ENCODE results near the gene THBS2.

Gene THBS2

GRCh38 chr6:169247991-169248390 is 5.7 kb downstream of the THBS2 start:
- DNase-seq, result no peak

- DNase-seq, result no peak
Measured at GRCh38 chr6:169247419-169247818, 6.2 kb downstream of the THBS2 start.

DNA sequence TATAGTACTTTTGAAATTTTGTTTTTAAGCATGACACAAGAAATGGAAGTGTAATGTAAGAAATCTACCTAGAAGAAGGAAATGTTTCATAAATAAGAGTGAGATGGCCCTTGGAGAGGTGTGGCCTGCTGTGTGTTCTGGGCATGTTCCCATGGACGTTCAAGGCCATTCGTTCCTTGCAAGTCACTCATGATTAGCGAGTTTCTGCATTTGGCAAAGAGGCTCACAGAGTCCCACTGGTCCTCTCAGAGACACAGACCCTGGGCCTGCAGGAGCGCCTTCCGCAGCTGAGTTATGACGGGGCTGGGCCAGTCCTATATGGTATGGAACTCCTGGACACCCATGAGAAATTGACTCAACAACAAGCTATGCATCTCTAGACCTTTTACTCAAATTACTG is 7.2 kb downstream of the THBS2 start:
- no peak for DNase-seq

- DNase-seq, result no peak
Measured at GRCh38 chr6:169244684-169245383, 8.8 kb downstream of the THBS2 start.

GRCh38 chr6:169243661-169244060 is 10.0 kb downstream of the THBS2 start:
- DNase-seq, result no peak

DNA sequence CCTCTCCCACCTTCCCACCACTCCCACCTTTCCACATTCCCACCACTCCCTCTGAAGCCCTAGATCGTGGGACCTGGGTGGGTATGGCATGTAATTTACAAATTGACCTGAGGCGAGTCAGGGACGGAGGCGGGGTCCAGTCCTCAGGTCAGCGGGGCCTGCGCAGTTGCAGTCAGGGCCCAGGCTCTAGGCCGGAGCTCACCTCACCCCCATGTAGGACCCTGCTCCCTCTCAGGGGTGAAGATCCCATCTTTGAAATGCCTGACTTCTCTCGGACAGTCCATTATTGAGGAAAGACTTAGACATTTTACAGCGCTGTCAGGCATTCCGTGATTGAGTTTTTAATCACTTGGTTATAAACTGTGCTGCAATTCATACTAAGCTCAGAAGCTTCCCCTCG is 10.5 kb downstream of the THBS2 start:
- DNase-seq, result no peak

- DNase-seq, result no peak
Measured at GRCh38 chr6:169241688-169242350, 11.8 kb downstream of the THBS2 start.

DNA sequence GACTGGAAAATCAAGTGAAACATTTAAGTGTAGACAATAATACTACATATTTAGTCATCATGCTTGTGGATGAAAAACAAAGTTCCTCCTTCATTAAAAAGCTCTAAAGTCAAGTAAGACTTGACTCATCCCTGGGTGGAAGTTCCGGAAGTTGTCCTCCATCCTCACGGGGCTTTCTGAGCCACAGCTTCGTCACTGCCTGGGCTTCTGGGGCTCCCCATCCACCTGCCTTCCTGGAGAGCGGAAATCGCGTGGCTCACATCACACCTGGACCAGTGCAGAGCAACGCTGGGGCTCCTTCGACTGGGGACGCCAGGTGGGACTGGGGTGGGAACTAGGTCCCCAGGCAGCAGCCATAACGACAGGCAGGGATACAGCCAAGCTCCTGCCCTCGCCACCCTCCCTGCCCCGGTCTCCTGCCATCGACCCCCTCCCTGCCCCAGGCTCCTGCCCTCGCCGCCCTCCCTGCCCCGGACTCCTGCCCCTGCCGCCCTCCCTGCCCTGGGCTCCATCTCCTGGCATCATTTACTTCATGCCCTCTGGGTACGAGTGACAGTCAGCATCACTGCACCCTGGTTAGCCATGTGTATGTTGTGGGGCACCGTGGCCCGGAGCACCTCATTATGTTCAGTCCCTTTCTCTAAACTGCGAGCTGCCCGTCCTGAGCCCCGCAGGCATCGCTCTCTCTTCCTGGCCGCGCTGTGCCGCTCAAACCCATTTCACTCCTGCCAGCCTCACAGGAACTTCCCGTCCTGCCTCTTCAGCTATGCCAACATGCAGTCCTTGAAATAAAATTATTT is 12.9 kb downstream of the THBS2 start:
- no peak for DNase-seq

GRCh38 chr6:169240125-169240524 is 13.5 kb downstream of the THBS2 start:
- no peak for DNase-seq

DNA sequence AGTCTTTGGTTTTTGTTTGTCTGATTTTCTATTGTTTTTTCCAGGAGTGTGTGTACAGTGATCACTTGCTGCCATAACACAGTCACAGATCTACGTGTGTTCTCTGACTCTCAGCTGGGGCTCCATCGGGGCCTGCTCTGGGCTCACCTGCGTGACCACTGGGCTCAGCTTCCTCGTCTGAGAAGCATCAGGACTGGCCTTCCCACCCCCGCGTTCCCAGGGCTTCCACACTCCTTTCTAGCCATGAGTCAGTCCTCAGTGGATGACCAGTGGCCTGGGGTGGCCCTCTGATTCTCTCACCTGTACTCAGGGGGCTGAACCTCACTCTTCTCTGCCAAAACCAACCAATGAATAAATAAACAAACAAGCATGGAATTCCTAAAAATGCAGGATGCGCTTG is 14.5 kb downstream of the THBS2 start:
- no peak for DNase-seq

DNA sequence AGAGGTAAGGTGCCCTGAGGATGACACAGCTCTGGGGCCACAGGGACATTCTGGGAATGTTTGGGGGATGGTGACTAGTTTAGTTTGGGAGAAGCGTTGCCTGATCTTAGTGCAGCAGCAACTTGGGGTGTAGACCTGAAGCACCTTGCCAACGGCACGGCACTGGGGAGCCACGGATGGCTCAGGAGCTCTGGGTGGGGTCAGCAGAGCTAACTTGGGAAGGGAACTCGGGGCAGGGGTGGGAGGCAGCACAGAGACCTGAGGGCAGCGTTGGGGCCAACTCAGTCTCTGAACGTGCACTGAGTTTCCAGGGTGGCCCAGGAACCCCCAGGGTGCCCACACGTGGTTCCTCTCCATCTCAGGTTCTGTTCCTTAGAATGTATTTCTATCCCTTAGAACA is 14.9 kb downstream of the THBS2 start:
- DNase-seq, result no peak

GRCh38 chr6:169237496-169238134 is 16.0 kb downstream of the THBS2 start:
- DNase-seq, result no peak

DNA sequence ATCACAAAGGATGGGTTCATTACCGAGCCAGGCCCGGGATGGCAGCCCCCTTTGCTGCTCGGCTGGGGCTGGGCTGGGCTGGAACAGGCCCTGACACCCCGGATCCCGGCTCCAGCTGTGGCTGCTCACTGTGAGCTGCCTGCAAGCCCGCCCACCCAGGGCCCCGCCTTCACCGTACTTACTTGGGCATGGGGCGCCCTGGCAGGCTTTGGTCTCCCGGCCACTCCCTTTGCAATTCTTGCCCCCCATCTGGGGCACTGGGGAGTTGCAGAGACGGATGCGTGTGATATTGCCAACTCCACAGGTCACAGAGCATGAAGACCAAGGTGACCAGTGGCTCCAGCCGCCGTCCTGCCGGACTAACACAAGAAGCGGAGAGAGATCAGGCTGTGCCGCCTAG is 16.7 kb downstream of the THBS2 start:
- no peak for DNase-seq

DNA sequence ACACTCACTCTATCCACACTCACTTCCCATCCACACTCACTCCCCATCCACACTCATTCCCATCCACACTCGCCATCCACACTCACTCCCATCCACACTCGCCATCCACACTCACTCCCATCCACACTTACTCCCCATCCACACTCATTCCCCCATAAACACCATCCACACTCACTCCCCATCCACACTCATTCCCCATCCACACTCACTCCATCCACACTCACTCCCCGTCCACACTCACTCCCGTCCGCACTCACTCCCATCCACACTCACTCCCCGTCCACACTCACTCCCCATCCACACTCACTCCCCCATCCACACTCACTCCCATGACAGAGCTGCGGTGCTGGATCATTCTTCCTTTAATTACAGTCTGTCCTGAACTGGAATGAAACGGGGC is 17.1 kb downstream of the THBS2 start:
- no peak for DNase-seq

- DNase-seq, result no peak
Measured at GRCh38 chr6:169235286-169235685, 18.4 kb downstream of the THBS2 start.

DNA sequence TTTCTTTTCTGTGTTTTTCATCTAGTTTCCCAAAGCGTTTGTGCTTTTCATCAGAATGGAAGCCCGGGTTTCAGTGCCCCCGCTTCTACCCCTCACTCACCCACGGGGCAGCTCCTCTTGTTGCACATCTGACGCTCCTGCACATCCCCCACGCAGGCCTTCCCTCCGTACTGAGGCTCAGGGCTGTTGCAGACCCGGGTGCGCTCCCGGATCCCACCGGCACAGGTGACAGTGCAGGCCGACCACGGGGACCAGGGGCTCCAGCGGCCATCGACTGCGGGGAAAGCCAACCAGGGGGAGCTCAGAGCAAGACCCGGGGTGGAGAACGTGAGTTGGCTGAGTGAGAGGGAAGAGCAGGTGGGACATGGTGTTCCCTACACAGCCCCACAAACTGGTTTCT is 19.0 kb downstream of the THBS2 start:
- no peak for DNase-seq

DNA sequence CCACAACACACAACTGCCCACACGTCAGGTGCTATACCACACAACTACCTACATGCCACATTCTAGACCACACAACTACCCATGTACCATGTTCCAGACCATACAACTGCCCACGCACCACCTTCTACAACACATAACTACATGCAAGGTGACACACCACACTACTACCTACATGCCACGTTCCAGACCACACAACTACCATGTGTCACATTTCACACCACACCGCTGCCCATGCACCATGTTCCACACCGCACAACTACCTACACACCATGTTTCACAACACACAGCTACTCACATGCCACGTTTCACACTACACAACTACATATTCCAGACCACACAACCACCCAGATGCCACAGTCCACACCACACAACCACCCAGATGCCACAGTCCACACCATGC is 19.8 kb downstream of the THBS2 start:
- DNase-seq, result no peak

DNA sequence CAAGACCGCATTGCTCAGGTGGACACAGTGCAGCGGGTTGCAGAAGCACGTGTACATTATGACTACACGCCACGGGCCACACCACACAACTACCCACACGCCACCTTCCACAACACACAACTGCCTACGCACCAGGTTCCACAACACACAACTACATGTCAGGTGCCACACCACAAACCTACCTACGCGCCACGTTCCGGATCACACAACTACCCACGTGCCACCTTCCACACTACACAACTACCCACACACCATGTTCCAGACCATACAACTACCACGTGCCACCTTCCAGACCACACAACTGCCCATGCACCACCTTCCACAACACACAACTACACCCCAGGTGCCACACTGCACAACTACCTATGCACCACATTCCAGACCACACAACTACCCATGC is 20.5 kb downstream of the THBS2 start:
- DNase-seq, result no peak

- no peak for DNase-seq
Measured at GRCh38 chr6:169232507-169232931, 21.1 kb downstream of the THBS2 start.

DNA sequence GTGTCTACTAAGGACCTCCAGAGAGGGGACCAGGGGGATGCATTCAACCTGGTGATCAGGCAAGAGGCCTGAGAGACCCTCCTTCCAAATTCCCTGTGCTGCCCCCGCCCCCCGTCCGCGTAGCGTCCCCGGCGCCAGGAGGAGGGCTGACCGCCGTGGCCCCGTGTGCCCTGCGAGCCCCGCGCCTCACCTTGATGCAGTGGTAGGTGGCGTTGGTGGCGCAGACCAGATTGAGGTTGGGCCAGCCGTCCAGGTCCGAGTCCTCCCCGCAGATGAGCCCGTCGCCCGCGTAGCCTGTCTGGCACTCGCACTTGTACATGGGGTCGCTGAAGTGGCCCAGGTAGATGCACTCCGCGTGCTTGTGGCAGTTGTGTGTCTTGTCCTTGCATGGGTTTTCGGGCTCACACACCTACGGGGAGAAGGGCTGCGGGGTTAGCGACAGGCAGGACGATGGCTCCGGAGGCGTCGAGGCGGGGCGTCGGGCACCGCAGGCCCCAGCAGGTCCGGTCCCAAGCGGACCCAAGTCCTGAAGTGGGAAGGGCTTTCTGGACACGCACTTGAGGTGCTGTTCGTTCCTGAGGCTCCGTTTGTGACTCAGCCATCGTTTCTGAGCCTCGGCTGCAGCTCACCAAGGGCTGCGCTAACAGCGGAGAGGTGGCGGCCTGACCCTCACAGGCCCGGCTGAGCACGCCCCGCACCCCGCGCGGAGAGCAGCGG is 21.7 kb downstream of the THBS2 start:
- no peak for DNase-seq

DNA sequence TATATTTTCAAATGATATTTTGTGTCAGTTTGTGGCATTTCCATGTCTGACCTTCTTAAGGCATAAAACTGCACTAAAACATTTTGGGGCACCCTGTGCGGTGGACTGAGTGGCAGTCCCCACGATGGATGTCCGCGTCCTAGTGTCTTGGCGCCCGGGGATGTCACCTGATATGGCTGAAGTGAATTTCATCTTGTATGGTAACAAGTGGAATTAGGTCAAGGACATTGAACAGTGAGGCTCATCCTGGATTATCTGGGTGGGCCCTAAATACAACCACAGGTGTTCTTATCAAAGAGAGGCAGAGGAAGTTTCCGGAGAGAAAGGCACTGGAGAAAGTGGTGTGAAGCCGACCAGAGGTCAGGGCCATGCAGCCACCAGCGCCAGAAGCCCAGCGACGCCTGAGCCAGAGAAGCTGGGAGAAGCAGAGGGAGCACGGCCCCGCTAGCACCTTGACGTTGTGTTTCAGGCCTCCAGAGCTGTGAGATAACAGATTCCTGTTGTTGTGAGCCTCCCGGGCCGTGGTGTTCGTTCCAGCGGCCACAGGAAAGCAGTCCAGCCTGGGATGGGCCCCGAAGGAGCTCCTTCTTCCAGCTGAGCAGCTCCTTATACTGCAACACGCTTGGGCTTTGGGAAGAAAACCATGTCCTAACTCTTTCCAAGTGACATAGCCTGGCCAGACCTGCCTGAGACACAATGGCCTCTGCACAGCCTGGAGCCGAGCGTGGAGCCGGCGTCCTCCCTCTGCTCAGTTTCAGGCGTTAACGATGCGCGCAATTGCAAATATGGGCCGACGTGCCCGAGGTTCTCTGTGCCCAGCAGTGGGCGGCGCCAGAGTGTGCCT is 22.5 kb downstream of the THBS2 start:
- DNase-seq, result no peak

- no peak for DNase-seq
Measured at GRCh38 chr6:169230322-169230665, 23.4 kb downstream of the THBS2 start.

Data from amniotic stem cell (primary cell).